ENCODE data around the gene OCRL.

DNA sequence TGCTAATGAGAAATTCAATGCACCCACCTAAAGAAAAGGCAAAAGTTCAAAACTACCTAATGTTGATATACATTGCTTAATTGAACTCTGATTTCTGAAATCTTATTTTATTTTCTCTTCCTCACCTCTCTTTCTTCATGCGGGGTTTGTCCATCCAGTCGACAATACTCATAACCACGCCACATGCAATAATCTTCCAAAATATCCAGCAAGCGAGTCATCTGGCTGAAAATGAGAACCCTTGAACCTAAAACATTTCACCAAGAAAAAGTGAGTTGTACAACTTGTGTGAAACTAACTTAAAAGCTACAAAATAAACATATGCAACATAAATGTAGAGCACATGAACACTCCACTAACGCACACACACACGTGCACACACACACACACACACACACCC lies 43.4 kb upstream of the OCRL start:
- TF ChIP-seq, protein P1, sequence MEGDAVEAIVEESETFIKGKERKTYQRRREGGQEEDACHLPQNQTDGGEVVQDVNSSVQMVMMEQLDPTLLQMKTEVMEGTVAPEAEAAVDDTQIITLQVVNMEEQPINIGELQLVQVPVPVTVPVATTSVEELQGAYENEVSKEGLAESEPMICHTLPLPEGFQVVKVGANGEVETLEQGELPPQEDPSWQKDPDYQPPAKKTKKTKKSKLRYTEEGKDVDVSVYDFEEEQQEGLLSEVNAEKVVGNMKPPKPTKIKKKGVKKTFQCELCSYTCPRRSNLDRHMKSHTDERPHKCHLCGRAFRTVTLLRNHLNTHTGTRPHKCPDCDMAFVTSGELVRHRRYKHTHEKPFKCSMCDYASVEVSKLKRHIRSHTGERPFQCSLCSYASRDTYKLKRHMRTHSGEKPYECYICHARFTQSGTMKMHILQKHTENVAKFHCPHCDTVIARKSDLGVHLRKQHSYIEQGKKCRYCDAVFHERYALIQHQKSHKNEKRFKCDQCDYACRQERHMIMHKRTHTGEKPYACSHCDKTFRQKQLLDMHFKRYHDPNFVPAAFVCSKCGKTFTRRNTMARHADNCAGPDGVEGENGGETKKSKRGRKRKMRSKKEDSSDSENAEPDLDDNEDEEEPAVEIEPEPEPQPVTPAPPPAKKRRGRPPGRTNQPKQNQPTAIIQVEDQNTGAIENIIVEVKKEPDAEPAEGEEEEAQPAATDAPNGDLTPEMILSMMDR (conservative IDR thresholded peaks at IDR 0.05; ENCODE audit: low read depth in 2 of 2), result no peak
- TF ChIP-seq, protein P2, sequence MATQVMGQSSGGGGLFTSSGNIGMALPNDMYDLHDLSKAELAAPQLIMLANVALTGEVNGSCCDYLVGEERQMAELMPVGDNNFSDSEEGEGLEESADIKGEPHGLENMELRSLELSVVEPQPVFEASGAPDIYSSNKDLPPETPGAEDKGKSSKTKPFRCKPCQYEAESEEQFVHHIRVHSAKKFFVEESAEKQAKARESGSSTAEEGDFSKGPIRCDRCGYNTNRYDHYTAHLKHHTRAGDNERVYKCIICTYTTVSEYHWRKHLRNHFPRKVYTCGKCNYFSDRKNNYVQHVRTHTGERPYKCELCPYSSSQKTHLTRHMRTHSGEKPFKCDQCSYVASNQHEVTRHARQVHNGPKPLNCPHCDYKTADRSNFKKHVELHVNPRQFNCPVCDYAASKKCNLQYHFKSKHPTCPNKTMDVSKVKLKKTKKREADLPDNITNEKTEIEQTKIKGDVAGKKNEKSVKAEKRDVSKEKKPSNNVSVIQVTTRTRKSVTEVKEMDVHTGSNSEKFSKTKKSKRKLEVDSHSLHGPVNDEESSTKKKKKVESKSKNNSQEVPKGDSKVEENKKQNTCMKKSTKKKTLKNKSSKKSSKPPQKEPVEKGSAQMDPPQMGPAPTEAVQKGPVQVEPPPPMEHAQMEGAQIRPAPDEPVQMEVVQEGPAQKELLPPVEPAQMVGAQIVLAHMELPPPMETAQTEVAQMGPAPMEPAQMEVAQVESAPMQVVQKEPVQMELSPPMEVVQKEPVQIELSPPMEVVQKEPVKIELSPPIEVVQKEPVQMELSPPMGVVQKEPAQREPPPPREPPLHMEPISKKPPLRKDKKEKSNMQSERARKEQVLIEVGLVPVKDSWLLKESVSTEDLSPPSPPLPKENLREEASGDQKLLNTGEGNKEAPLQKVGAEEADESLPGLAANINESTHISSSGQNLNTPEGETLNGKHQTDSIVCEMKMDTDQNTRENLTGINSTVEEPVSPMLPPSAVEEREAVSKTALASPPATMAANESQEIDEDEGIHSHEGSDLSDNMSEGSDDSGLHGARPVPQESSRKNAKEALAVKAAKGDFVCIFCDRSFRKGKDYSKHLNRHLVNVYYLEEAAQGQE (IDR thresholded peaks at IDR 0.05; ENCODE audit: unreplicated experiment), result no peak
- TF ChIP-seq EZH2 (IDR thresholded peaks at IDR 0.05; ENCODE audit: low read depth, unreplicated experiment) (no peak), JUNB (IDR thresholded peaks at IDR 0.05; ENCODE audit: unreplicated experiment) (no peak), CREB1 (CRISPR knock-in tag; IDR thresholded peaks at IDR 0.05; ENCODE audit: low read depth) (no peak), POLR2AphosphoS5 (IDR thresholded peaks at IDR 0.05; ENCODE audit: low read depth) (no peak), EZH2phosphoT487 (IDR thresholded peaks at IDR 0.05; ENCODE audit: unreplicated experiment) (no peak), STAT1 (IDR thresholded peaks at IDR 0.05; ENCODE audit: unreplicated experiment) (no peak)
